Measurements from ENCODE around the gene UQCRHL. TPM values are rescaled to one million over a fixed set of nuclear protein-coding genes. Genes with fewer than 3 reads are reported as not detected.
"Not testable (repeated sequence)": the region's sequence is repeated elsewhere in the genome, so short reads cannot be mapped to it uniquely, and the experiment has no call there.

Gene UQCRHL
- total RNA-seq, result 1 to 10 TPM in 2 of 4 donors, under 1 TPM in 2; 0.63 to 1.9 (median 0.95) TPM

GRCh38 chr1:15807549-15807948 lies at the start of gene UQCRHL:
Gene UQCRHL (minus strand): TSS chr1:15807649. CDS start chr1:15807649, 0 bp downstream.
- DNase-seq (ENCODE audit: low spot score); ATAC-seq (ENCODE audit: low FRiP score): not testable (repeated sequence)

- DNase-seq (ENCODE audit: low spot score) (no peak), ATAC-seq (ENCODE audit: low FRiP score) (no peak)
- no peak for TF ChIP-seq CTCF (IDR thresholded peaks at IDR 0.05)
Measured at GRCh38 chr1:15856888-15857287, 49.4 kb upstream of the UQCRHL start.

GRCh38 chr1:15852828-15853302 lies 45.4 kb upstream of the UQCRHL start:
- DNase-seq (ENCODE audit: low spot score), result no peak
- no peak for ATAC-seq (ENCODE audit: low FRiP score)
- no peak for TF ChIP-seq CTCF (IDR thresholded peaks at IDR 0.05)

GRCh38 chr1:15852036-15852827 lies 44.8 kb upstream of the UQCRHL start:
- DNase-seq (ENCODE audit: low spot score), result no peak
- ATAC-seq (ENCODE audit: low FRiP score), result no peak
- no peak for TF ChIP-seq CTCF (IDR thresholded peaks at IDR 0.05)

- DNase-seq (ENCODE audit: low spot score) (no peak), ATAC-seq (ENCODE audit: low FRiP score) (no peak)
- TF ChIP-seq CTCF (IDR thresholded peaks at IDR 0.05), result no peak
Measured at GRCh38 chr1:15851210-15852035, 44.0 kb upstream of the UQCRHL start.

- no peak for TF ChIP-seq CTCF (IDR thresholded peaks at IDR 0.05)
- DNase-seq (ENCODE audit: low spot score), result no peak
Measured at GRCh38 chr1:15850471-15851001, 43.1 kb upstream of the UQCRHL start.

GRCh38 chr1:15849775-15850324 lies 42.4 kb upstream of the UQCRHL start:
- ATAC-seq (ENCODE audit: low FRiP score), result peak; percentile 3
- DNase-seq (ENCODE audit: low spot score), result no peak
- no peak for TF ChIP-seq CTCF (IDR thresholded peaks at IDR 0.05)

More at GRCh38 chr1:15850471-15851001, 43.1 kb upstream of the UQCRHL start:
- ATAC-seq (ENCODE audit: low FRiP score), result no peak
